CD14-positive monocyte (primary cell): Measurements from ENCODE around the gene SEMA3C. TPM values are rescaled to one million over a fixed set of nuclear protein-coding genes. Genes with fewer than 3 reads are reported as not detected.

Source experiments
- DNase-seq, 3 donors: peaks; one replicate each; pipeline ENCODE4 v3.0.0-alpha.2; 2011 to 2022
- H2AFZ ChIP-seq: 2 replicates; pipeline ENCODE4 v1.6.0; 2012; ENCODE audit warnings: mild to moderate bottlenecking, low read depth, low read length, inconsistent platforms; ENCODE audit not compliant: insufficient read depth, poor library complexity, severe bottlenecking
- H3K27ac ChIP-seq, 2 donors: 1 replicate in 1 of 2; 2 replicates in 1 of 2; pipeline ENCODE4 v1.5.1; 2012 to 2013; ENCODE audit warnings: low read length in 2 of 2, control low read depth in 1 of 2, inconsistent platforms in 1 of 2, low read depth in 1 of 2, mild to moderate bottlenecking in 1 of 2
- H3K27me3 ChIP-seq, 2 donors: one replicate each; pipeline versions ENCODE4 v1.6.0 to v1.6.1; 2011 to 2013; ENCODE audit warnings: low read length in 2 of 2; ENCODE audit not compliant: control insufficient read depth in 2 of 2, insufficient read depth in 2 of 2
- H3K36me3 ChIP-seq, 2 donors: replicated peaks in 1 of 2; 1 replicate in 1 of 2; 2 replicates in 1 of 2; pipeline versions ENCODE4 v1.5.1 to v1.6.1; 2012 to 2013; ENCODE audit warnings: low read length in 2 of 2, control low read depth in 1 of 2, inconsistent platforms in 1 of 2, mild to moderate bottlenecking in 1 of 2; ENCODE audit not compliant: insufficient read depth in 2 of 2, control insufficient read depth in 1 of 2
- H3K4me1 ChIP-seq, 2 donors: 1 replicate in 1 of 2; 2 replicates in 1 of 2; pipeline versions ENCODE4 v1.5.1 to v1.6.1; 2012 to 2013; ENCODE audit warnings: low read length in 2 of 2, control low read depth in 1 of 2, inconsistent platforms in 1 of 2, mild to moderate bottlenecking in 1 of 2, moderate library complexity in 1 of 2; ENCODE audit not compliant: insufficient read depth in 2 of 2, control insufficient read depth in 1 of 2
- H3K4me2 ChIP-seq: replicated peaks from 2 replicates; pipeline ENCODE3; 2012; ENCODE audit warnings: low read length, moderate library complexity, mild to moderate bottlenecking; ENCODE audit not compliant: poor library complexity, severe bottlenecking; ENCODE audit errors: extremely low read depth
- H3K4me3 ChIP-seq, 3 experiments: fragments of 200-600 bp in 1 of 3; sonication (generic) in 1 of 3; replicated peaks in 1 of 3; 1 replicate in 2 of 3; 2 replicates in 1 of 3; pipeline ENCODE4 v1.5.1; 2011 to 2013; ENCODE audit warnings: low read length in 3 of 3, mild to moderate bottlenecking in 3 of 3, control low read depth in 2 of 3, low read depth in 2 of 3, inconsistent platforms in 1 of 3, moderate library complexity in 1 of 3
- H3K79me2 ChIP-seq: 2 replicates; pipeline ENCODE4 v1.6.0; 2012; ENCODE audit warnings: mild to moderate bottlenecking, control low read depth, inconsistent platforms, low read length, moderate library complexity; ENCODE audit not compliant: insufficient read depth
- H3K9ac ChIP-seq: 2 replicates; pipeline ENCODE4 v1.6.0; 2017; ENCODE audit warnings: low read length, mild to moderate bottlenecking; ENCODE audit not compliant: insufficient read depth, poor library complexity, severe bottlenecking
- H3K9me3 ChIP-seq, 2 donors: replicated peaks in 1 of 2; 1 replicate in 1 of 2; 2 replicates in 1 of 2; pipeline versions ENCODE4 v1.5.1 to v1.6.1; 2012 to 2013; ENCODE audit warnings: low read length in 2 of 2, control low read depth in 1 of 2; ENCODE audit not compliant: control insufficient read depth in 1 of 2, insufficient read depth in 1 of 2
- H4K20me1 ChIP-seq: 2 replicates; pipeline ENCODE4 v1.6.0; 2012; ENCODE audit warnings: mild to moderate bottlenecking, low read length, control low read depth, moderate library complexity; ENCODE audit not compliant: insufficient read depth
- H3K27ac Mint-ChIP-seq, 7 donors: one replicate each; pipeline ENCODE4 v1.8.0; 2020; ENCODE audit warnings: mild to moderate bottlenecking in 7 of 7, mixed read lengths in 7 of 7, moderate library complexity in 6 of 7, inconsistent platforms in 2 of 7
- H3K27me3 Mint-ChIP-seq, 3 donors: one replicate each; pipeline ENCODE4 v1.8.0; 2021 to 2022; ENCODE audit warnings: low read depth in 3 of 3, mild to moderate bottlenecking in 3 of 3, mixed read lengths in 3 of 3, moderate library complexity in 3 of 3, inconsistent platforms in 1 of 3
- H3K36me3 Mint-ChIP-seq, 2 donors: one replicate each; pipeline ENCODE4 v1.8.0; 2020; ENCODE audit warnings: mixed read lengths in 2 of 2, inconsistent platforms in 1 of 2, mild to moderate bottlenecking in 1 of 2
- H3K4me1 Mint-ChIP-seq: one replicate; pipeline ENCODE4 v1.8.0; 2020; ENCODE audit warnings: mild to moderate bottlenecking, mixed read lengths
- H3K4me3 Mint-ChIP-seq, 2 donors: one replicate each; pipeline ENCODE4 v1.8.0; 2020; ENCODE audit warnings: mild to moderate bottlenecking in 2 of 2, mixed read lengths in 2 of 2, moderate library complexity in 1 of 2
- H3K9me3 Mint-ChIP-seq, 7 donors: one replicate each; pipeline ENCODE4 v1.8.0; 2020 to 2022; ENCODE audit warnings: mixed read lengths in 7 of 7, mild to moderate bottlenecking in 6 of 7, moderate library complexity in 6 of 7, inconsistent platforms in 2 of 7
- WGBS: methylation state at CpG from one replicate; pipeline ENCODE4 v1.1.5; 2013; ENCODE audit warnings: missing lambda C conversion rate; ENCODE audit not compliant: insufficient coverage; 5-methylcytosine and 5-hydroxymethylcytosine counted together
- intact Hi-C, 2 donors: fragments of 100-400 bp; cut with micrococcal nuclease; formaldehyde crosslinking; loops; one replicate each; pipeline versions ENCODE4 v1.15.0 to v1.15.1; 2023
- polyA plus RNA-seq, 3 donors: library from polyadenylated mRNA; depleted of rRNA in 1 of 3; unstranded in 2 of 3; stranded (reverse) in 1 of 3; fragments of 300-500 nt in 2 of 3; fragments of >200 nt in 1 of 3; fragmentation: Illumina TruSeq in 2 of 3; gene quantifications; 1 replicate in 2 of 3; 2 replicates in 1 of 3; pipeline ENCODE4 v1.2.3, GENCODE V29; 2012 to 2021
- TF ChIP-seq, protein P1 (sequence below): fragments of 200-600 bp; IDR thresholded peaks from one replicate; pipeline ENCODE4 v1.8.0; 2022; ENCODE audit warnings: antibody characterized with exemption, mild to moderate bottlenecking

The SEMA3C gene
- polyA plus RNA-seq, 3 donors: 7.2 to 14.1 (median 13.7) TPM

DNA sequence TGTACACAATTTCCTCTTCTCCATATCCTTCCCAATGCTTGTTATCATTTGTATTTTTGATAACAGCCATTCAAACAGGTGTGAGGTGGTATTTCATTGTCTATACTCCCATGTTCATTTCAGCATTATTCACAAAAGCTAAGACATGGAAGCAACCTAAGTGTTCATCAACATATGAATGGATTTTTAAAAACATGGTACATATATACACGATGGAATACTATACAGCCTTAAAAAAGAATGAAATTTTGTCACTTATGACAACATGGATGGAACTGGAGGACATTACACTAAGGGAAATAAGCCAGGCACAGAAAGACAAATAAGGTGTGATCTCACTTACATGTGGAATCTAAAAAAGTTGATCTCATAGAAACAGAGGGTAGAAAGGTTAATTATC, 109.3 kb downstream of the SEMA3C start:
- Histone ChIP-seq H3K4me2 (no peak overlapping the region), H3K36me3 (peaks cover 5 to 18% of the 10 kb centered on the region in 2 donors), H3K4me1 (no peaks in the 10 kb centered on the region), H4K20me1 (no peaks in the 10 kb centered on the region), H3K4me3 (no peak overlapping the region), H3K9me3 (no peaks in the 10 kb centered on the region), H3K79me2 (no peaks in the 10 kb centered on the region), H2AFZ (no peak overlapping the region), H3K27ac (no peak overlapping the region), H3K27me3 (no peaks in the 10 kb centered on the region), H3K9ac (no peak overlapping the region)
- intact Hi-C loops: no loop called here
- Mint-ChIP-seq H3K4me1 (no peaks in the 10 kb centered on the region), H3K4me3 (no peak overlapping the region), H3K27ac (no peak overlapping the region), H3K9me3 (peaks cover 5 to 16% (median 10%) of the 10 kb centered on the region in 7 donors), H3K36me3 (peaks cover 30 to 34% of the 10 kb centered on the region in 2 donors), H3K27me3 (peaks cover 0 to 1% (median 1%) of the 10 kb centered on the region in 3 donors)
- DNase-seq: no peak
- TF ChIP-seq, protein P1, sequence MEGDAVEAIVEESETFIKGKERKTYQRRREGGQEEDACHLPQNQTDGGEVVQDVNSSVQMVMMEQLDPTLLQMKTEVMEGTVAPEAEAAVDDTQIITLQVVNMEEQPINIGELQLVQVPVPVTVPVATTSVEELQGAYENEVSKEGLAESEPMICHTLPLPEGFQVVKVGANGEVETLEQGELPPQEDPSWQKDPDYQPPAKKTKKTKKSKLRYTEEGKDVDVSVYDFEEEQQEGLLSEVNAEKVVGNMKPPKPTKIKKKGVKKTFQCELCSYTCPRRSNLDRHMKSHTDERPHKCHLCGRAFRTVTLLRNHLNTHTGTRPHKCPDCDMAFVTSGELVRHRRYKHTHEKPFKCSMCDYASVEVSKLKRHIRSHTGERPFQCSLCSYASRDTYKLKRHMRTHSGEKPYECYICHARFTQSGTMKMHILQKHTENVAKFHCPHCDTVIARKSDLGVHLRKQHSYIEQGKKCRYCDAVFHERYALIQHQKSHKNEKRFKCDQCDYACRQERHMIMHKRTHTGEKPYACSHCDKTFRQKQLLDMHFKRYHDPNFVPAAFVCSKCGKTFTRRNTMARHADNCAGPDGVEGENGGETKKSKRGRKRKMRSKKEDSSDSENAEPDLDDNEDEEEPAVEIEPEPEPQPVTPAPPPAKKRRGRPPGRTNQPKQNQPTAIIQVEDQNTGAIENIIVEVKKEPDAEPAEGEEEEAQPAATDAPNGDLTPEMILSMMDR: no peak
- WGBS: no CpG with 5 or more reads among the region's 1 CpG

DNA sequence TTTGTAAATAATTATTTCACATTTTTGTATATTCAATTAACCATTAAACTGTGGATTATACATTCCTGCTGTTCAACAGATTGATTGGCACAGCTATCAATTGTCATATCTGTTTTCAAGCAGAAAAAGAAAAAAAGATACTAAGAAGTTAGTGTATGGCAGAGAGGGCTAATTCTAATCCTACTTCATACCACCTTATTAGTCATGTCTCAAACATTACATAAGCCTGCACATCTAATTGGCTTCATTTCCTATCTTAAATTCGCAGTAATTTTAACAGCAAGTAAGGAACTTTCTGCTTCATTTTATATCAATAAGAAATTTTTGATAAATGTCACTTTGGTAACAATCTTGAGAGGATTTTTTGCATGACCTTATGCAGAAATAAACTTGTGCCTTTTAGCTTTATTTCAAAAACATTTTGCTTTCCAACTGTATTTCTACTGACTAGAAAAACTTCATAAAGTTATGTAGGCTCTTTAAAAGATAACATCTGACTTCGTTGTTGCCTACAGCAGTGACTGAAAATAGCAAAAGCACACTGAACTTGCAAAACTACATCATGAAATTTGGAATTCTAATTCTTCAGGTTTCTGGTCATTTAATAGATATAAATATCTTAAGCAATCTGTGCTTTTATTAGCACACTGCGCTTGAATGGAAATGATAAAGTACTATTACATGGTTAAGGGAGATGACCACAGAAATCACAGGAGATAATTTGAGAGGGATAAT, 111.5 kb downstream of the SEMA3C start:
- no peaks in the 10 kb centered on the region for H3K9me3 ChIP-seq
- TF ChIP-seq, protein P1: no peak
- Mint-ChIP-seq H3K4me1 (no peaks in the 10 kb centered on the region), H3K27ac (no peak overlapping the region), H3K4me3 (no peak overlapping the region), H3K36me3 (peaks cover 29 to 33% of the 10 kb centered on the region in 2 donors), H3K27me3 (no peaks in the 10 kb centered on the region), H3K9me3 (peaks cover 0 to 6% (median 5%) of the 10 kb centered on the region in 7 donors)
- no peak overlapping the region for H3K9ac ChIP-seq
- H3K4me2 ChIP-seq: no peak overlapping the region
- no peaks in the 10 kb centered on the region for H3K79me2 ChIP-seq
- no peaks in the 10 kb centered on the region for H4K20me1 ChIP-seq
- no CpG with 5 or more reads among the region's 3 CpGs for WGBS
- H3K36me3 ChIP-seq: peaks cover 5 to 25% of the 10 kb centered on the region in 2 donors
- no peaks in the 10 kb centered on the region for H3K4me1 ChIP-seq
- H3K27ac ChIP-seq: no peak overlapping the region
- no peak overlapping the region for H2AFZ ChIP-seq
- no peak for DNase-seq
- H3K4me3 ChIP-seq: no peak overlapping the region
- intact Hi-C loops: no loop called here
- H3K27me3 ChIP-seq: no peaks in the 10 kb centered on the region
